ENCODE measurements around the gene RBFOX1. TPM values are rescaled to one million over a fixed set of nuclear protein-coding genes. Genes with fewer than 3 reads are reported as not detected.

RBFOX1 gene
- total RNA-seq, 1 donor from 2014 or later: 0.69 TPM

DNA sequence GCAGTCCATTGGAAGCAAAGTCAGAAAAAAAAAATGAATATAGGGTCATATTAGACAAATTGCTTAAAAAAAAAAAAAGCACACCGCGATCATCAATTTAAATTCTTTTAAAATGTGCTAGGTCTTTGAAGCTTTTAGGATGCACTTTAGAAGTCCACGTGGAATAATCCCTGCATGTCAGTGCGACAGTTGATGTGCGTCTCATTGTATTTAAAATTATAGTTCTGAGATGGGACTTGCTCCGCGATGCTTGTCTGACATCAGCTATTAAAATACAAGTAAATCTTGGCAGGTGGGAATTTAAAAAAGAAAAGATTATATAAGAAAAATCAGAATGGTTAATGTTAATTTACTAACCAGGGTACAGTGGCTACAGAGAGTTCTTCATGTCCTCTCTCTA is 105.2 kb downstream of the RBFOX1 start:
- Mint-ChIP-seq H3K9me3 (ENCODE audit: unreplicated experiment) (peaks cover 16% of the 10 kb centered on the region), H3K4me3 (ENCODE audit: unreplicated experiment) (no peak overlapping the region), H3K27ac (ENCODE audit: unreplicated experiment) (no peak overlapping the region), H3K4me1 (ENCODE audit: unreplicated experiment) (no peaks in the 10 kb centered on the region), H3K36me3 (ENCODE audit: low read depth, unreplicated experiment) (peaks cover 4% of the 10 kb centered on the region), H3K27me3 (ENCODE audit: unreplicated experiment) (peaks cover 2% of the 10 kb centered on the region)
- TF ChIP-seq, protein P1, sequence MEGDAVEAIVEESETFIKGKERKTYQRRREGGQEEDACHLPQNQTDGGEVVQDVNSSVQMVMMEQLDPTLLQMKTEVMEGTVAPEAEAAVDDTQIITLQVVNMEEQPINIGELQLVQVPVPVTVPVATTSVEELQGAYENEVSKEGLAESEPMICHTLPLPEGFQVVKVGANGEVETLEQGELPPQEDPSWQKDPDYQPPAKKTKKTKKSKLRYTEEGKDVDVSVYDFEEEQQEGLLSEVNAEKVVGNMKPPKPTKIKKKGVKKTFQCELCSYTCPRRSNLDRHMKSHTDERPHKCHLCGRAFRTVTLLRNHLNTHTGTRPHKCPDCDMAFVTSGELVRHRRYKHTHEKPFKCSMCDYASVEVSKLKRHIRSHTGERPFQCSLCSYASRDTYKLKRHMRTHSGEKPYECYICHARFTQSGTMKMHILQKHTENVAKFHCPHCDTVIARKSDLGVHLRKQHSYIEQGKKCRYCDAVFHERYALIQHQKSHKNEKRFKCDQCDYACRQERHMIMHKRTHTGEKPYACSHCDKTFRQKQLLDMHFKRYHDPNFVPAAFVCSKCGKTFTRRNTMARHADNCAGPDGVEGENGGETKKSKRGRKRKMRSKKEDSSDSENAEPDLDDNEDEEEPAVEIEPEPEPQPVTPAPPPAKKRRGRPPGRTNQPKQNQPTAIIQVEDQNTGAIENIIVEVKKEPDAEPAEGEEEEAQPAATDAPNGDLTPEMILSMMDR (IDR thresholded peaks at IDR 0.05; ENCODE audit: unreplicated experiment): no peak
- DNase-seq (ENCODE audit: low spot score): no peak

DNA sequence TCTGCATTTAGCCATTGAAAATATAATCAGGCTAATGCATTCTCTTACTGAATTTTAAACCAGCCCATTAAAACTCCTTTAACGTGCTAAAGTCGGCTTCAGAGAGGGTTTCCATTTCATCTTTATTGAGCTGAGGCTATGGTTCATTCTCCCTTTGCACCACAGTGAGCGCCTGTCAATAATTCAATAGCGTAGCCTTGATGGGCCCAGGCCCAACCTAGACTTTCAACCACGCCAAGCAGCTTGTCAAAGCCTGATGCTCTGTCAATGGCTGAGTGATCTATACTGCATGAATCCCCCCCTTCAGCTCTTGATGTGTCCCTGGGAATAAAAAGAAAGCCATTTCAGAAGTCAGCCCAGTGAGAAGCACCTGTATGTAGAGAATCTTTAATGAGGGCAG is 106.0 kb downstream of the RBFOX1 start:
- TF ChIP-seq, protein P1 (IDR thresholded peaks at IDR 0.05; ENCODE audit: unreplicated experiment): no peak
- H3K4me1 Mint-ChIP-seq (ENCODE audit: unreplicated experiment): no peaks in the 10 kb centered on the region
- no peak overlapping the region for H3K4me3 Mint-ChIP-seq (ENCODE audit: unreplicated experiment)
- DNase-seq (ENCODE audit: low spot score): no peak
- no peaks in the 10 kb centered on the region for H3K27me3 Mint-ChIP-seq (ENCODE audit: unreplicated experiment)
- no peaks in the 10 kb centered on the region for H3K36me3 Mint-ChIP-seq (ENCODE audit: low read depth, unreplicated experiment)
- no peak overlapping the region for H3K27ac Mint-ChIP-seq (ENCODE audit: unreplicated experiment)
- peaks cover 8% of the 10 kb centered on the region for H3K9me3 Mint-ChIP-seq (ENCODE audit: unreplicated experiment)

DNA sequence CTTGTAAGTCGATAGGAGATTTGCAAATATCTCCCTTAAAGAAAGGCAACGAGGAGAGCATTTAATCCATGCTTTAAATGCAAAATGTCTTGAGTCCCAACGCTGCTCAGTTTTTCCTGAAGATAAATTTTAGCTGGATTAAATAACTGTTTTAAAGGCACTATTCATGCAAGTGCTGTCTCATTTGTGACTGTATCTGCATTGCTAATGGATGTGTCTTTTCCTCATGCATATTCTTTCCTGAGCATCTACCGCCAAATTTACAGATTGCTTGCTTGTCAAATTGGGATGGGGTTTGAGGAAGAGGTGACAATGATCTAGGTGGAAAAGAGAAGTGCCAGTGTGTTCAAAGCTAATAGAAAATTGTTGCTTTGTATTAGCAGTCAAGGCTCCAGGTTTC is 106.9 kb downstream of the RBFOX1 start:
- no peaks in the 10 kb centered on the region for H3K27me3 Mint-ChIP-seq (ENCODE audit: unreplicated experiment)
- H3K9me3 Mint-ChIP-seq (ENCODE audit: unreplicated experiment): peaks cover 5% of the 10 kb centered on the region
- H3K4me1 Mint-ChIP-seq (ENCODE audit: unreplicated experiment): no peaks in the 10 kb centered on the region
- no peak for DNase-seq (ENCODE audit: low spot score)
- no peak overlapping the region for H3K4me3 Mint-ChIP-seq (ENCODE audit: unreplicated experiment)
- H3K27ac Mint-ChIP-seq (ENCODE audit: unreplicated experiment): no peak overlapping the region
- TF ChIP-seq, protein P1 (IDR thresholded peaks at IDR 0.05; ENCODE audit: unreplicated experiment): no peak
- no peaks in the 10 kb centered on the region for H3K36me3 Mint-ChIP-seq (ENCODE audit: low read depth, unreplicated experiment)

DNA sequence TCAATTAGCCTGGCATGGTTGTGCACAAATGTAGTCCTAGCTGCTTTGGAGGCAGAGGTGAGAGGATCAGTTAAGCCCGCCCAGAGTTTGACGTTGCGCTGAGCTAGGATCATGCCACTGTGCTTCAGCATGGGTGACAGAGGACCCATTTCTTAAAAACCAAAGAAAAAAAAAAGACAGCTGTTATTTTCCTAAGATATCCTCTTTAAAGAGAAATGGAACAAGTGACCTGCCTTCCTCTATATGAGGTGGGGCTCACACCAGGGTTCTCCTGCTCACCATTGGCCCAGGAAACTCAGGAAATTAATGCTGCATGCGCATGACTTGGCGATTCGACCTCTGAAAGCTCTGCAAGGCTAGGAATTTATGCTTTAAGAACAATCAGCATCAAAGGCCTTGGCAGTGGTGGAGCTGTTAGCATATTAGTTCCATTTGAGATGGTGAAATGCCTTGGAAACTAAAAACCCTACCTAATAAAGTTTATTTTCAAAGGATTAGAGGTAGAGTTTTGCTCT is 108.3 kb downstream of the RBFOX1 start:
- Mint-ChIP-seq H3K4me1 (ENCODE audit: unreplicated experiment) (no peaks in the 10 kb centered on the region), H3K27me3 (ENCODE audit: unreplicated experiment) (no peaks in the 10 kb centered on the region), H3K27ac (ENCODE audit: unreplicated experiment) (no peak overlapping the region), H3K4me3 (ENCODE audit: unreplicated experiment) (no peak overlapping the region), H3K9me3 (ENCODE audit: unreplicated experiment) (peaks cover 11% of the 10 kb centered on the region), H3K36me3 (ENCODE audit: low read depth, unreplicated experiment) (no peaks in the 10 kb centered on the region)
- TF ChIP-seq, protein P1 (IDR thresholded peaks at IDR 0.05; ENCODE audit: unreplicated experiment): no peak
- no peak for DNase-seq (ENCODE audit: low spot score)

DNA sequence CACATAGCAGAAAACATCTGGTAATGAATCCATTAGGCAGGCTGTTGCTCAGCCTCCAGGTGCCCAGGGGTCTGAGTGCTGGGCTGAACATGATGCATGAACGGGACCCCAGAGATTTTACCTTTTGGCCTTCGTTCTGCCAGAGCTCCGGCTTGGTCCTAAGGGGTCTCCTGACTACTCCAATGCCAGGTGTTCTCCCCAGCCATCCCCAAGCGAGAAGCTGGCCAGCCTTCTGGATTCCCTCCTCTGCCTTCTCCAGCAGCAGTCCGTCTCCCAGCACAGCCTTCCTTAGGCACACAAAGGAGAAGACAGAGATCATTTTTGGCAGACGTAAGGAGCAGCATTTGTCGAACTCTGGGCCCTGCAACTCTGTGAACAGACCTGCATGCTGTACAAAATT is 109.4 kb downstream of the RBFOX1 start:
- Mint-ChIP-seq H3K4me1 (ENCODE audit: unreplicated experiment) (no peaks in the 10 kb centered on the region), H3K27me3 (ENCODE audit: unreplicated experiment) (no peaks in the 10 kb centered on the region), H3K4me3 (ENCODE audit: unreplicated experiment) (no peak overlapping the region), H3K36me3 (ENCODE audit: low read depth, unreplicated experiment) (no peaks in the 10 kb centered on the region), H3K27ac (ENCODE audit: unreplicated experiment) (no peak overlapping the region), H3K9me3 (ENCODE audit: unreplicated experiment) (peaks cover 17% of the 10 kb centered on the region)
- TF ChIP-seq, protein P1 (IDR thresholded peaks at IDR 0.05; ENCODE audit: unreplicated experiment): no peak
- no peak for DNase-seq (ENCODE audit: low spot score)

All from endothelial cell (in vitro differentiated cells).